NAMALWA (cell line): ENCODE results near the gene NPHP4.

Experiments used
- DNase-seq: peaks from one replicate; pipeline ENCODE4 v3.0.0-alpha.2; 2015; ENCODE audit warnings: low spot score

NPHP4 gene

GRCh38 chr1:5950201-5950895 is 41.9 kb downstream of the NPHP4 start:
- DNase-seq = no peak

- no peak for DNase-seq
These were observed 42.5 kb downstream of the NPHP4 start for GRCh38 chr1:5949761-5950100.

- DNase-seq = peak; percentile 15
These were observed 43.0 kb downstream of the NPHP4 start for GRCh38 chr1:5949085-5949760.

GRCh38 chr1:5948681-5949005 is 43.6 kb downstream of the NPHP4 start:
- no peak for DNase-seq

GRCh38 chr1:5947978-5948680 is 44.1 kb downstream of the NPHP4 start:
- no peak for DNase-seq

- DNase-seq = no peak
These were observed 45.0 kb downstream of the NPHP4 start for GRCh38 chr1:5947071-5947821.

GRCh38 chr1:5945445-5945844 is 46.8 kb downstream of the NPHP4 start:
- DNase-seq = no peak

GRCh38 chr1:5944843-5945167 is 47.4 kb downstream of the NPHP4 start:
- no peak for DNase-seq

GRCh38 chr1:5944154-5944842 is 47.9 kb downstream of the NPHP4 start:
- DNase-seq = no peak

GRCh38 chr1:5943343-5944124 is 48.7 kb downstream of the NPHP4 start:
- DNase-seq = no peak

GRCh38 chr1:5941671-5942070 is 50.6 kb downstream of the NPHP4 start:
- no peak for DNase-seq

- DNase-seq = no peak
These were observed 51.4 kb downstream of the NPHP4 start for GRCh38 chr1:5940723-5941407.

GRCh38 chr1:5939271-5940170 is 52.7 kb downstream of the NPHP4 start:
- DNase-seq = no peak

GRCh38 chr1:5938101-5938646 is 54.1 kb downstream of the NPHP4 start:
- no peak for DNase-seq

- DNase-seq = no peak
These were observed 54.8 kb downstream of the NPHP4 start for GRCh38 chr1:5937373-5937857.

GRCh38 chr1:5936621-5937372 is 55.4 kb downstream of the NPHP4 start:
- DNase-seq = no peak

- no peak for DNase-seq
These were observed 56.1 kb downstream of the NPHP4 start for GRCh38 chr1:5936126-5936525.

- no peak for DNase-seq
These were observed 57.2 kb downstream of the NPHP4 start for GRCh38 chr1:5935026-5935425.
